Measurements from ENCODE around the gene FAM204A. TPM values are rescaled to one million over a fixed set of nuclear protein-coding genes. Genes with fewer than 3 reads are reported as not detected.

Gene FAM204A
- total RNA-seq, 3 donors from 2014 or later (not counting 1 experiment from before 2014, with no cell fraction given): 69.2 to 73.2 (median 72.7) TPM

DNA sequence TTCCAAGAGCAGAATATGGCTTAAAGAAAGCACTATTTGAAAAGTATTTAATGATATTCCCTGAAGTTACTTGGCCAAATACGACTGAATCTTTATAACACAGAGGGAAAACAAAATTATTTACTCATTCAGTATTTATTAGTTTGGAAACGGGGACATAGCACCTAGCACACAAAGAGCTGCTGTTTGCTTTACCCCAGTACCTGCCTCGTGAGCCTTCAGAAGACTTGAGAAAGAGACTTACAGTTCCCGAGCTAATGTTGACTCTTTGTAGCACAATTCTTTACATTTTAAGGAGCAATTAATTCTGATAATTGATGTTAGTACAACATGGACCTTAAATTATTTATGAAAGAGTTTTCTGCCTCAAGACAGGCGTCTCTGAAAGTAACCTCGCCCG is 88.7 kb downstream of the FAM204A start:
- no peaks in the 10 kb centered on the region for H3K36me3 ChIP-seq (ENCODE audit: control insufficient read depth, insufficient read depth, low read length)
- Mint-ChIP-seq H3K4me1 (no peaks in the 10 kb centered on the region), H3K27ac (no peak overlapping the region), H3K36me3 (no peaks in the 10 kb centered on the region), H3K9me3 (no peaks in the 10 kb centered on the region), H3K27me3 (ENCODE audit: low read depth in 2 of 2) (peaks cover 27 to 59% of the 10 kb centered on the region in 2 donors), H3K4me3 (no peak overlapping the region)
- H3K27me3 ChIP-seq (ENCODE audit: control insufficient read depth, insufficient read depth, low read length): peaks cover 2% of the 10 kb centered on the region
- H3K4me1 ChIP-seq (ENCODE audit: control insufficient read depth, insufficient read depth, low read length): no peaks in the 10 kb centered on the region
- intact Hi-C loops (cut with micrococcal nuclease): no loop called here
- H3K4me3 ChIP-seq (ENCODE audit: low read length): no peak overlapping the region
- ATAC-seq: no peak
- no peak overlapping the region for H3K27ac ChIP-seq (ENCODE audit: low read length)
- TF ChIP-seq, protein P1, sequence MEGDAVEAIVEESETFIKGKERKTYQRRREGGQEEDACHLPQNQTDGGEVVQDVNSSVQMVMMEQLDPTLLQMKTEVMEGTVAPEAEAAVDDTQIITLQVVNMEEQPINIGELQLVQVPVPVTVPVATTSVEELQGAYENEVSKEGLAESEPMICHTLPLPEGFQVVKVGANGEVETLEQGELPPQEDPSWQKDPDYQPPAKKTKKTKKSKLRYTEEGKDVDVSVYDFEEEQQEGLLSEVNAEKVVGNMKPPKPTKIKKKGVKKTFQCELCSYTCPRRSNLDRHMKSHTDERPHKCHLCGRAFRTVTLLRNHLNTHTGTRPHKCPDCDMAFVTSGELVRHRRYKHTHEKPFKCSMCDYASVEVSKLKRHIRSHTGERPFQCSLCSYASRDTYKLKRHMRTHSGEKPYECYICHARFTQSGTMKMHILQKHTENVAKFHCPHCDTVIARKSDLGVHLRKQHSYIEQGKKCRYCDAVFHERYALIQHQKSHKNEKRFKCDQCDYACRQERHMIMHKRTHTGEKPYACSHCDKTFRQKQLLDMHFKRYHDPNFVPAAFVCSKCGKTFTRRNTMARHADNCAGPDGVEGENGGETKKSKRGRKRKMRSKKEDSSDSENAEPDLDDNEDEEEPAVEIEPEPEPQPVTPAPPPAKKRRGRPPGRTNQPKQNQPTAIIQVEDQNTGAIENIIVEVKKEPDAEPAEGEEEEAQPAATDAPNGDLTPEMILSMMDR (IDR thresholded peaks at IDR 0.05): no peak
- 78% methylated on average over 7 of the region's 7 CpGs for WGBS (ENCODE audit: insufficient coverage)
- no peaks in the 10 kb centered on the region for H3K9me3 ChIP-seq (ENCODE audit: control insufficient read depth, insufficient read depth, low read length)
- DNase-seq: no peak

DNA sequence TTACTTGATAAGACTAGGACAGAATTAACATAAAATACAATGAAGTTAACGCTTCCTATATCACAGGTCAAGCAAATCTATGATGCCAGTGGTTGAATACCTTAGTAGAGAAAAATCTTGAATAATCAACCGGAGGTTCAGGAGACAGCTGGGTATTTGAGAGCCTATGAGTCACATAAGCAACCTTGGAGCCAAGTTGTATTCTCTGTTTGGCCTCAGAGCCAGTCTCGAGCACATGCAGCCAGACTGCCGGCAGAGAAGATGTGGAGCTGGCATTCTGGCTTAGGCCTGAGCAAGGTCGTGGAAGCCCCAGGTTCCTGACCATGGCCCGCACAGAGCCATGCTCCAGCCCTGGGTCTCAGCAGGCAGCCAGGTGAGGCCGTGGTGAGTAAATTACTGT is 90.3 kb downstream of the FAM204A start:
- H3K27me3 ChIP-seq (ENCODE audit: control insufficient read depth, insufficient read depth, low read length): peaks cover 2% of the 10 kb centered on the region
- ATAC-seq (no peak), DNase-seq (no peak)
- H3K9me3 ChIP-seq (ENCODE audit: control insufficient read depth, insufficient read depth, low read length): no peaks in the 10 kb centered on the region
- H3K36me3 ChIP-seq (ENCODE audit: control insufficient read depth, insufficient read depth, low read length): no peaks in the 10 kb centered on the region
- Mint-ChIP-seq H3K9me3 (no peaks in the 10 kb centered on the region), H3K4me1 (no peaks in the 10 kb centered on the region), H3K36me3 (no peaks in the 10 kb centered on the region), H3K4me3 (no peak overlapping the region), H3K27ac (no peak overlapping the region), H3K27me3 (ENCODE audit: low read depth in 2 of 2) (peaks cover 33 to 56% of the 10 kb centered on the region in 2 donors)
- no peaks in the 10 kb centered on the region for H3K4me1 ChIP-seq (ENCODE audit: control insufficient read depth, insufficient read depth, low read length)
- 82% methylated on average over 6 of the region's 7 CpGs for WGBS (ENCODE audit: insufficient coverage)
- H3K27ac ChIP-seq (ENCODE audit: low read length): no peak overlapping the region
- TF ChIP-seq, protein P1 (IDR thresholded peaks at IDR 0.05): no peak
- intact Hi-C loops (cut with micrococcal nuclease): no loop called here
- no peak overlapping the region for H3K4me3 ChIP-seq (ENCODE audit: low read length)

DNA sequence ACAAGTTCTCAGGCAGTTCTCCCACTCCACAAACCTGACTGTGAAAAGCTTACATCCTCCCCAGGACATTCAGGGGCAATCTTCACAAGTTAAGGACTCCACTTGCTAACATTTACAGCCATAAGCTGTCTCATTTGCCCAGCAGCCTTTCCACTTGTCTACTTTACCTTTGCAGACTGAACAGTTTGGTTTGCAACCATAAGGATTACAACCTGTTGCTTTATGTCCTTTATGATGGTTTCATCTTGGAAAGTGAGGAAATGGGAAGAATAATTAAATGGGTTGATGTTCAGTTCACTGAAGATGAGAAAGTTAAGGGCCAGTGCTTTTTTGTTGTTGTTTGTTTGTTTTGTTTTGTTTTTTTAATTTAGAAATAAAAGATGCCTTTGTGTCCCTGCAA is 92.4 kb downstream of the FAM204A start:
- Mint-ChIP-seq H3K27me3 (ENCODE audit: low read depth in 2 of 2) (peaks cover 31 to 52% of the 10 kb centered on the region in 2 donors), H3K36me3 (no peaks in the 10 kb centered on the region)
- intact Hi-C loops (cut with micrococcal nuclease): no loop called here

More for the DNA sequence above, 92.4 kb downstream of the FAM204A start:
- no peaks in the 10 kb centered on the region for H3K4me1 Mint-ChIP-seq
- no peak overlapping the region for H3K4me3 Mint-ChIP-seq
- DNase-seq: no peak
- no peaks in the 10 kb centered on the region for H3K36me3 ChIP-seq (ENCODE audit: control insufficient read depth, insufficient read depth, low read length)
- H3K27ac Mint-ChIP-seq: no peak overlapping the region
- no peak for ATAC-seq
- H3K27ac ChIP-seq (ENCODE audit: low read length): no peak overlapping the region
- no peaks in the 10 kb centered on the region for H3K9me3 ChIP-seq (ENCODE audit: control insufficient read depth, insufficient read depth, low read length)
- no peak overlapping the region for H3K4me3 ChIP-seq (ENCODE audit: low read length)
- H3K9me3 Mint-ChIP-seq: no peaks in the 10 kb centered on the region
- TF ChIP-seq, protein P1 (IDR thresholded peaks at IDR 0.05): no peak
- H3K4me1 ChIP-seq (ENCODE audit: control insufficient read depth, insufficient read depth, low read length): no peaks in the 10 kb centered on the region
- peaks cover 8% of the 10 kb centered on the region for H3K27me3 ChIP-seq (ENCODE audit: control insufficient read depth, insufficient read depth, low read length)
